Mucosa of rectum (tissue), 2 donors: ENCODE results near the gene EXOSC10.

ENCODE experiments used
- H3K27ac ChIP-seq, 2 donors: one replicate each; pipeline ENCODE4 v1.7.0; 2013; ENCODE audit warnings: inconsistent platforms in 2 of 2, low read depth in 2 of 2, low read length in 2 of 2
- H3K27me3 ChIP-seq, 2 donors: one replicate each; pipeline ENCODE4 v1.7.0; 2013; ENCODE audit warnings: low read length in 2 of 2; ENCODE audit not compliant: control insufficient read depth in 2 of 2, insufficient read depth in 2 of 2
- H3K36me3 ChIP-seq, 2 donors: one replicate each; pipeline ENCODE4 v1.7.0; 2013; ENCODE audit warnings: low read length in 2 of 2; ENCODE audit not compliant: control insufficient read depth in 2 of 2, insufficient read depth in 2 of 2
- H3K4me1 ChIP-seq, 2 donors: one replicate each; pipeline ENCODE4 v1.7.0; 2013; ENCODE audit warnings: low read length in 2 of 2, mild to moderate bottlenecking in 1 of 2; ENCODE audit not compliant: control insufficient read depth in 2 of 2, insufficient read depth in 2 of 2
- H3K4me3 ChIP-seq, 2 donors: one replicate each; pipeline ENCODE4 v1.7.0; 2013; ENCODE audit warnings: low read length in 2 of 2
- H3K9ac ChIP-seq, 2 donors: one replicate each; pipeline ENCODE4 v1.7.0; 2013; ENCODE audit warnings: low read length in 2 of 2, low read depth in 1 of 2, mild to moderate bottlenecking in 1 of 2
- H3K9me3 ChIP-seq, 2 donors: one replicate each; pipeline ENCODE4 v1.7.0; 2013; ENCODE audit warnings: low read length in 2 of 2; ENCODE audit not compliant: control insufficient read depth in 2 of 2
- donor health status: healthy.
- donor health status: Normal muscosa, but diverticular disease.

EXOSC10 gene

DNA sequence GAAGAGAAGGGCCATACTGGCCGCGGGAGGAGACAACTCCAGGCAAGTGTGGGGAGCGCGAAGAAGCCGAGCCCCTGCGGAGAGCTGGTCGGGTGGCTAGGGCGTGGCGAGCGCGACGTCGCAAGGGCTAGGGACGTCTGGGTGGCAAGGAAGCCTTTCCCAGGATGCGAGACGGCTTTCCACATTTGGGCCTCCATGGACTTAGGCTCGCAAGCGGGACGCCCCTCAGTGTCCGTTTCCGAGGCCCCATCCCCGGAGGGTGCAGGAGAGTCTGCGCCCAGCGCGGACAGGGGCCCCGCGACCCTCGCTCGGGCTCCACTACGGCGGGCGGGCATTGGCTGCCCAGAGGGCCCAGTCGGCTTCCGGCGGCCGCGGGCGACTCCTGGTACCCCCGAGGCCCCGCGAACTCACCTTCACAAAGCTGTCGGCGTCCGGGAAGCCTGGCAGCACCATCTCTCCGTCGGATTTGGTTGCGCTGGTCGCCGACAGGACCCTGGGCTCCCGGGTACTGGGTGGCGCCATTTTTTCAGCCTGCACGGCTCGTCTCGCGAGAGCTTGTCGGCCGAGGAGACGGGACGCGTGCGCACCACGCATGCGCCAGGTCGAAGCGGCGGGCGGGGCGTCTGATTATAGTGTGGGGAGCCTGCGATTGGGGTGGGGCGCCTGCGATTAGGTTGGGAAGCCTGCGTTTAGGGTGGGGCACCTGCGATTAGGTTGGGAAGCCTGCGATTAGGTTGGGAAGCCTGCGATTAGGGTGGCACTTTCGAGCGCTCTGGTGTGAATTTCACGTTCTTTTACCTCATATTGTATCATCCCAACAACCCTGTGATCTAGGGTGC is at the start of gene EXOSC10:
Gene EXOSC10, minus strand, starts transcription at position 560 of the 839 bp plus-strand sequence. Its CDS starts 38 bp downstream, at position 522.
- Histone ChIP-seq H3K36me3 (peaks cover 3 to 11% of the 10 kb centered on the region in 2 donors), H3K27ac (peak within 1 kb of the TSS; percentile 70 to 83), H3K9me3 (no peaks in the 10 kb centered on the region), H3K4me1 (peaks cover 6 to 7% of the 10 kb centered on the region in 2 donors), H3K4me3 (peak within 1 kb of the TSS; percentile 94 to 96), H3K27me3 (no peaks in the 10 kb centered on the region), H3K9ac (peak within 1 kb of the TSS; percentile 89 to 94)

DNA sequence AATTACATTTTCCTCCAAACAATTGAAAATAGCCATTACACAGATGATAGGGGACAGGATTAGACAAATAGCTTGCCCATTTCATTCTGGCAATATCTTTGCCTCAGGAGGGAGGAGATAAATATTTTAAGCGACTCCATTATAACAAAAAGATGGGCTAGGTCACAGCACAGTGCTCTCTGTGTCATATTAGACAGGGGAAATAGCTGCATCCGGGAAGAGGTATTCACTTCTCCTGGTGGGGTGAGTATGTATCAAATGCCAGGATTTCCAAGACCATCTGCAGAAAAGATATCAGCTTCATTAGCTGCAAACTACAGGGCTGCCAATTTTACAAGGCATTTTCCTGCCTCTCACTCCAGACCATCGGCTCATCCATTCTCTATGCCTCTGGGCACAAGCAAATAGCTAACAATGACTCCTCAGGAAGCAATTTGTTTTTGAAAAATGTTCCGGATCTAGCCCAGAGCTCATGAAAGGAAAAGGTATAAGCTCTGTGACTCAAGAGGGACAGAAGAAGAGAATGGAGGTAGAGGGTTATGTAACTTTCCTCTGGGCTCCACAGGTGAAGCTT is 47.6 kb upstream of the EXOSC10 start:
- Histone ChIP-seq H3K27ac (no peak overlapping the region), H3K9me3 (no peaks in the 10 kb centered on the region), H3K4me1 (no peaks in the 10 kb centered on the region), H3K4me3 (no peak overlapping the region), H3K36me3 (peaks cover 53 to 72% of the 10 kb centered on the region in 2 donors), H3K27me3 (no peaks in the 10 kb centered on the region), H3K9ac (no peak overlapping the region)

DNA sequence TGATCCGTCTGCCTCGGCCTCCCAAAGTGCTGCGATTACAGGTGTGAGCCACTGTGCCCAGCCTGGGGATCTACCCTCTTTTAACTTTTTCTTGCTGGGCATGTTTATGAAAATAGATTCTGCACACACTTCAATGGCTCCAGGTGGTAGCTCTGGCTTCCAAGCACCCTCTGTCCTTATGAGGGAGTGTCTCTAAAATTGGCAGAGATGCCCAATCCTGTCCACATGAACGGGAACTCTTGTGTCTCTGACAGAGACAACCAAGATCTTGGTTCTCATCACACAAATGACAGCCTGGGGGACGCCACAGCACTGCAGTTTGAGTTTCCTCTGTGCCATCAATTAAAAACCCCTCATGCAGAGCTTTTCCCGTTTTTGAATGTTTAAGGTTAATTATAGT is 46.1 kb upstream of the EXOSC10 start:
- no peak overlapping the region for H3K9ac ChIP-seq
- no peaks in the 10 kb centered on the region for H3K4me1 ChIP-seq
- peaks cover 49 to 65% of the 10 kb centered on the region in 2 donors for H3K36me3 ChIP-seq
- H3K27me3 ChIP-seq: no peaks in the 10 kb centered on the region
- H3K4me3 ChIP-seq: no peak overlapping the region
- no peaks in the 10 kb centered on the region for H3K9me3 ChIP-seq
- H3K27ac ChIP-seq: no peak overlapping the region

DNA sequence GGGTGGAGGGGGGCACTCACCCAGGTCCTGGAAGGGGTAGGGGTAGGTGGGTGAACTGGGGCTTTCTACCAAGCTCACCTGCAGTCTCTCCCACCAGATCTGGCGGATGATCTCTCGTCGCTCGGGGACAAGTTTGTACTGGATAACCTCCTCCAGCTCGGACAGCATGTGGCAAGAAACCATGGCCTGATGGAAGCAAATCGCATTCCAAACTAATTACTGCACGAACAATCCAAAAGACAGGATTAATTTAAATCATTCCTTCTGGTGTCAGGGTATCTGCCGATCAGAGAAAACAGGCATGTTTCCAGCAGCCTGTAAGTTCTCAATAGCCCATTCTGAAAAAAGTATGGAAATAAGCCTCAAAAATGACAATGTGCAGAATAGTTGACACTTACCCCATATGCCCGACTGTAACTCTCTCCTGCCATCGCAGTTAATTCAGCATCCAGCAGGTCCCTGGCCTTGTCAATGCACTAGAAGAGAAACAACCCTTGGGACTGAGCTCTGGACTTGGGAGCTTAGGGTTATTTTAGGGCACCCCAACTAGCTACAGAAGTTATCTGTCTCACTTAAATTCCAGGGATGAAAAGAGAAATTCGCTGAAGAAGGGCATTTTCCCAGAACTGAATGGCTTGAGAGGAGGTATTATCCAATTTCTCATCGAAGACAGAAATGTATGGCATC is 45.0 kb upstream of the EXOSC10 start:
- peaks cover 44 to 66% of the 10 kb centered on the region in 2 donors for H3K36me3 ChIP-seq
- H3K27ac ChIP-seq: no peak overlapping the region
- no peak overlapping the region for H3K9ac ChIP-seq
- no peaks in the 10 kb centered on the region for H3K27me3 ChIP-seq
- H3K4me1 ChIP-seq: no peaks in the 10 kb centered on the region
- no peak overlapping the region for H3K4me3 ChIP-seq
- no peaks in the 10 kb centered on the region for H3K9me3 ChIP-seq

DNA sequence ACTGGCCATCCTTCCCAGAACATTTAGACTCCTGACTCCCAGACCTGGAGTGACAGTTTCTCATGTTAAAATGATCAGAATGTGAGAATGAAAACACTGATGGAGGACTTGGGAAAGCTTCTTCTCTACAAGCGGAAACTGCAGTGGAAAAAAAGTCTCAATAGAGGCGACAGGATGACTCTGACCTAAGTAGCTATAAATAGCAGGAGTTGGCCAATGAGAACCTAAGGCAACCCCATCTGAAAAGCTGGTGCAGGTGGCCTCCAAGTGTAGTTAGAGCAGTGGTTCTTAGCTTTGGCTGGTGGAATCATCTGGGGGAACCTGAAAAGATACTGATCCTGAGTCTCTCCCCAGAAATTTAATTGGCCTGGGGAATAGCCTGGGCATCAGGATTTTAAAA is 44.2 kb upstream of the EXOSC10 start:
- no peak overlapping the region for H3K4me3 ChIP-seq
- H3K27ac ChIP-seq: no peak overlapping the region
- H3K27me3 ChIP-seq: no peaks in the 10 kb centered on the region
- H3K9ac ChIP-seq: no peak overlapping the region
- H3K36me3 ChIP-seq: peaks cover 42 to 65% of the 10 kb centered on the region in 2 donors
- H3K4me1 ChIP-seq: no peaks in the 10 kb centered on the region
- H3K9me3 ChIP-seq: no peaks in the 10 kb centered on the region

DNA sequence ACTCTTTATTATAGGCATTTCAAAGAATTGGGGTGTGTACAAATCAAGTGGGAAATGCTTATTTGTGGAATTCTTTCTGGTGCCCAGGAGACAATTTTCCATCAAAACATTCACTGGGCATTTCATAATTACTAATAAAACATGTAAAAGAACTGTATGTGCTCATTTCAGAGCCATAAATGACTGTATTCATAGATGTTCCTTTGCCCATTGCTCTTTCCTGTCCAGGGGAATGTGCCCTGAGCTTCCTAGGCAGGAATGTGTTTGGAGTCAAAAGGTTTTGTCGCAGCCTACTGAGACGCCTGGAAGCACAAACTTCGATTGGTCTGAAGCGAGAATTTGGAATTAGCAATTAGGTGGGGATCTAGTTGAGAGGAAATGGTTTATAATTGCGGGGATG is 43.7 kb upstream of the EXOSC10 start:
- no peaks in the 10 kb centered on the region for H3K27me3 ChIP-seq
- H3K27ac ChIP-seq: no peak overlapping the region
- no peaks in the 10 kb centered on the region for H3K9me3 ChIP-seq
- H3K4me3 ChIP-seq: no peak overlapping the region
- peaks cover 46 to 66% of the 10 kb centered on the region in 2 donors for H3K36me3 ChIP-seq
- H3K4me1 ChIP-seq: no peaks in the 10 kb centered on the region
- no peak overlapping the region for H3K9ac ChIP-seq

DNA sequence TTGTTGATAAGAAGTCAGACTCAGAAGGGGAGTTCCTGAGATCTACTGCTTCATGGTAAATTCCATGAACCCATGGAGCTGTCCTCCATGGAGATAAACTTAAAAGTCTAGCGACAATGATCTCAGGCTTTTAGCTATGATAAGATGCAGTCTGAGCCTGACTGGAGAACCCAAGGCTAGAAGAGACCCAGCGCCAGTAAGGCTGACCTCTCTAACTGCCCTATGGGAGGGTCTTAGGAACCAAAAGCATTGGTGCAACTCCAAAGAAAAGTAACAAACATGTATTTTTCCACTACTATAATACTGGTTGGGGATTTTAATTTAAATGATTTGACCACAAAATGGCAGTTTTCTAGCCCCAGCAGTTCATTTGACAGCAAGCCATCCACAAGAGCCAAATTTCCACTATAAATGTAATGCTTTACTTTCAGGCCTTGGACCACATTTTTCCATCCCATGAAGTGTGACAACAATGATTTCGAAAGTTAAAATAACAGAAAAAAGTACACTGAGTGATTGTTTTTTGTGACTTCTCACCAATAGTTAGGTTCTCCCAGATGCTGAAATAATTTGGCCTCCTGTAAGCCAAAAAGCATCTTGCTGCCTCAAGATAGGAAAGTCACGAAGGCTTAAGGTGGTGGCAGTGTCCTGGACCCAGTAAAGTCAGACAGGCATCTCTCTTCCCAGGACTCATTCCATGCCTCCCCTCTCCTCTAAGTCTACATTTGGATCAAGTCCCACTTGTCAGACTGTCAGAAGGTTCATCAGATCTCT is 43.1 kb upstream of the EXOSC10 start:
- Histone ChIP-seq H3K9me3 (no peaks in the 10 kb centered on the region), H3K27ac (no peak overlapping the region), H3K4me3 (no peak overlapping the region), H3K27me3 (no peaks in the 10 kb centered on the region), H3K9ac (no peak overlapping the region), H3K36me3 (peaks cover 46 to 67% of the 10 kb centered on the region in 2 donors), H3K4me1 (no peaks in the 10 kb centered on the region)

DNA sequence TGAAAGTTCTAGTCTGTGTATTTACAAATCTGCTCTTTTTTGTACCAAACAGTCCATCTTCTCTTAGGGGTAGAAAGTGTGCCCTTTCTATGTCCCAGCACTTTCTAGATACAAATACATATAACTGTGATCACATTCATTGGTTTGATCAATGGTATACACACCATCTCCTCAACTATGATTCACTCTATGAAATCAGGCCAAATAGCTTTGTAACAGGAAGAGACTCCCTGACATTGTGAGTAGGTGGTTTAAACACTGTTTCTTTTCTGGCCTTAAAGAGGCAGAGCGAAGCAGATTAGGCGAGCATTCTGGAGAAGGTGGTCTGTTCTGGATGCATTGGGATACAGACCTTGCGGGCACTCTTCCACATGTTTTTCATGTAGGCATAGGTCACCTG is 39.3 kb upstream of the EXOSC10 start:
- H3K9ac ChIP-seq: no peak overlapping the region
- no peaks in the 10 kb centered on the region for H3K9me3 ChIP-seq
- H3K4me1 ChIP-seq: no peaks in the 10 kb centered on the region
- no peak overlapping the region for H3K27ac ChIP-seq
- no peak overlapping the region for H3K4me3 ChIP-seq
- no peaks in the 10 kb centered on the region for H3K27me3 ChIP-seq
- H3K36me3 ChIP-seq: peaks cover 29 to 49% of the 10 kb centered on the region in 2 donors

DNA sequence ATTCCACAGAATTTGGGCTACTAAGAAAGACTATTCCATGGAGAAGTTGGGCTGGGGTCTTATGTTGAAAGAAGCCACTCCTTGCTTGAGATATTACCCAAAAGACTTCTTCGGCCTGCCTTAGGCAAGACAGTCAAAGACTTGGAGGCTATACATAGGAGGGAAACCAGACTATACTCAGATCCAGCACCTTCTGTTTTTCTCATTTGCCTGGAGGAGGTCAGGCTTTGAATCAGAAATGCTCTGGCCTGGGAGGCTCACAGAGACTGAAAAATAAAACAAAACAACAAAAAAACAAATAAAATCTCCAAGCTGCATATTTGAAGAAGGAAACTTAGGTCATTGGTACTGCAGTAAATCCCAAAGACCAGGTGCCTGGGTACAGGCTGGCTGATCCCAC is 38.4 kb upstream of the EXOSC10 start:
- H3K9me3 ChIP-seq: no peaks in the 10 kb centered on the region
- no peak overlapping the region for H3K9ac ChIP-seq
- peaks cover 25 to 50% of the 10 kb centered on the region in 2 donors for H3K36me3 ChIP-seq
- H3K27ac ChIP-seq: no peak overlapping the region
- no peaks in the 10 kb centered on the region for H3K27me3 ChIP-seq
- H3K4me1 ChIP-seq: no peaks in the 10 kb centered on the region
- H3K4me3 ChIP-seq: no peak overlapping the region
